Hepatocyte (in vitro differentiated cells): ENCODE measurements around the gene FILIP1L. TPM values are rescaled to one million over a fixed set of nuclear protein-coding genes. Genes with fewer than 3 reads are reported as not detected.

Experiments
- DNase-seq: peaks from one replicate; pipeline ENCODE4 v3.0.0-alpha.2; 2016; ENCODE audit warnings: low spot score
- H2AFZ ChIP-seq: fragments of 200-600 bp; sonication (generic); 2 replicates; pipeline ENCODE4 v1.6.0; 2016; ENCODE audit warnings: antibody characterized with exemption, mild to moderate bottlenecking
- H3K27ac ChIP-seq: fragments of 200-600 bp; sonication (generic); 2 replicates; pipeline ENCODE4 v1.5.1; 2016; ENCODE audit warnings: mild to moderate bottlenecking
- H3K27me3 ChIP-seq: fragments of 200-600 bp; sonication (generic); 2 replicates; pipeline ENCODE4 v1.6.1; 2016
- H3K36me3 ChIP-seq: fragments of 200-600 bp; sonication (generic); replicated peaks from 2 replicates; pipeline ENCODE4 v1.5.1; 2016; ENCODE audit warnings: low read depth; ENCODE audit not compliant: insufficient read depth
- H3K4me1 ChIP-seq: fragments of 200-600 bp; sonication (generic); 2 replicates; pipeline ENCODE4 v1.5.1; 2016; ENCODE audit warnings: mild to moderate bottlenecking, moderate library complexity; ENCODE audit not compliant: insufficient read depth
- H3K4me2 ChIP-seq: fragments of 200-600 bp; sonication (generic); 2 replicates; pipeline ENCODE4 v1.6.0; 2016
- H3K4me3 ChIP-seq: fragments of 200-600 bp; sonication (generic); 2 replicates; pipeline ENCODE4 v1.5.1; 2016; ENCODE audit warnings: mild to moderate bottlenecking
- H3K79me2 ChIP-seq: fragments of 200-600 bp; sonication (generic); 2 replicates; pipeline ENCODE4 v1.6.0; 2017; ENCODE audit warnings: mild to moderate bottlenecking
- H3K9me2 ChIP-seq: fragments of 200-600 bp; sonication (generic); replicated peaks from 2 replicates; pipeline ENCODE4 v1.6.0; 2017; ENCODE audit warnings: mild to moderate bottlenecking; ENCODE audit not compliant: insufficient read depth
- H3K9me3 ChIP-seq: fragments of 200-600 bp; sonication (generic); 2 replicates; pipeline ENCODE4 v1.5.1; 2016; ENCODE audit warnings: low read depth, mild to moderate bottlenecking
- H4K20me1 ChIP-seq: fragments of 200-600 bp; sonication (generic); 2 replicates; pipeline ENCODE4 v1.6.0; 2016; ENCODE audit warnings: mild to moderate bottlenecking; ENCODE audit not compliant: insufficient read depth, poor library complexity, severe bottlenecking
- EZH2 ChIP-seq: fragments of 200-600 bp; sonication (generic); IDR thresholded peaks from 2 replicates; pipeline ENCODE4 v1.6.1; 2016; ENCODE audit warnings: antibody characterized with exemption, mild to moderate bottlenecking, borderline replicate concordance
- EZH2phosphoT487 ChIP-seq: fragments of 200-600 bp; sonication (generic); IDR thresholded peaks from one replicate; pipeline ENCODE4 v1.6.1; 2018; ENCODE audit warnings: antibody characterized with exemption, mild to moderate bottlenecking, low read depth, moderate library complexity; ENCODE audit not compliant: unreplicated experiment, severe bottlenecking
- WGBS: methylation state at CpG from one replicate; pipeline ENCODE4 v1.1.6; 2016; ENCODE audit warnings: low lambda C conversion rate; ENCODE audit errors: missing lambda C conversion rate; 5-methylcytosine and 5-hydroxymethylcytosine counted together
- polyA plus RNA-seq: library from polyadenylated mRNA; unstranded; fragments of >200 nt; fragmentation: Nextera tagmentation; extraction: Ambion mirVana; gene quantifications from 2 replicates; pipeline ENCODE4 v1.2.1, GENCODE V29; 2016
- total RNA-seq: library from RNA; depleted of rRNA; stranded (reverse); fragments of >200 nt; gene quantifications from 2 replicates; pipeline ENCODE4 v1.2.3, GENCODE V29; 2014
- TF ChIP-seq, protein P1 (sequence below): fragments of 200-600 bp; sonication (generic); IDR thresholded peaks from 2 replicates; pipeline ENCODE4 v1.5.1; 2016; ENCODE audit warnings: antibody characterized with exemption, mild to moderate bottlenecking; ENCODE audit not compliant: poor library complexity

FILIP1L gene
- total and polyA plus RNA-seq, 2 experiments from 2014 or later = 48.2 to 49.4 TPM

DNA sequence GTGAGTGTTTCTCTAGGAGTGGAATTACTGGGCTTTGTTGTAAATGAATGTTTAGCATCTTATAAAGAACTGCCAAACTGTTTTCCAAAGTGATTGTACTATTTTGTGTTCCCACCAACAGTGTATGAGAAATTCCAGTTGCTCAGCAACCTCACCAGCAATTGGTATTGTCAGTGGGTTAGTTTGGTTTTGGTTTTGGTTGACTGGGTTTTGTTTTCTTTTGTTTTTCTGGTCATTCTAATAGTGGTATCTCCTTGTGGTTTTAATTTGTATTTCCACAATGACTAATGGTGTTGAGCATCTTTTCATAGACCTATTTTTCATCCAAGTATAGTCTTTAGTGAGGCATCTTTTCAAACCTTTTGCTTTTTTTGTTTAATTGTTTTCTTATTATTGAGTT lies 27.1 kb downstream of the FILIP1L start:
- Histone ChIP-seq H3K9me2 (no peaks in the 10 kb centered on the region), H3K4me3 (no peak overlapping the region), H3K9me3 (no peaks in the 10 kb centered on the region), H3K4me2 (no peak overlapping the region), H3K36me3 (no peaks in the 10 kb centered on the region), H4K20me1 (no peaks in the 10 kb centered on the region), H2AFZ (no peak overlapping the region), H3K27ac (no peak overlapping the region), H3K79me2 (no peaks in the 10 kb centered on the region), H3K27me3 (no peaks in the 10 kb centered on the region), H3K4me1 (peaks cover 34% of the 10 kb centered on the region)
- no peak for TF ChIP-seq EZH2phosphoT487
- TF ChIP-seq, protein P1, sequence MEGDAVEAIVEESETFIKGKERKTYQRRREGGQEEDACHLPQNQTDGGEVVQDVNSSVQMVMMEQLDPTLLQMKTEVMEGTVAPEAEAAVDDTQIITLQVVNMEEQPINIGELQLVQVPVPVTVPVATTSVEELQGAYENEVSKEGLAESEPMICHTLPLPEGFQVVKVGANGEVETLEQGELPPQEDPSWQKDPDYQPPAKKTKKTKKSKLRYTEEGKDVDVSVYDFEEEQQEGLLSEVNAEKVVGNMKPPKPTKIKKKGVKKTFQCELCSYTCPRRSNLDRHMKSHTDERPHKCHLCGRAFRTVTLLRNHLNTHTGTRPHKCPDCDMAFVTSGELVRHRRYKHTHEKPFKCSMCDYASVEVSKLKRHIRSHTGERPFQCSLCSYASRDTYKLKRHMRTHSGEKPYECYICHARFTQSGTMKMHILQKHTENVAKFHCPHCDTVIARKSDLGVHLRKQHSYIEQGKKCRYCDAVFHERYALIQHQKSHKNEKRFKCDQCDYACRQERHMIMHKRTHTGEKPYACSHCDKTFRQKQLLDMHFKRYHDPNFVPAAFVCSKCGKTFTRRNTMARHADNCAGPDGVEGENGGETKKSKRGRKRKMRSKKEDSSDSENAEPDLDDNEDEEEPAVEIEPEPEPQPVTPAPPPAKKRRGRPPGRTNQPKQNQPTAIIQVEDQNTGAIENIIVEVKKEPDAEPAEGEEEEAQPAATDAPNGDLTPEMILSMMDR = no peak
- no peak for TF ChIP-seq EZH2
- DNase-seq = no peak

DNA sequence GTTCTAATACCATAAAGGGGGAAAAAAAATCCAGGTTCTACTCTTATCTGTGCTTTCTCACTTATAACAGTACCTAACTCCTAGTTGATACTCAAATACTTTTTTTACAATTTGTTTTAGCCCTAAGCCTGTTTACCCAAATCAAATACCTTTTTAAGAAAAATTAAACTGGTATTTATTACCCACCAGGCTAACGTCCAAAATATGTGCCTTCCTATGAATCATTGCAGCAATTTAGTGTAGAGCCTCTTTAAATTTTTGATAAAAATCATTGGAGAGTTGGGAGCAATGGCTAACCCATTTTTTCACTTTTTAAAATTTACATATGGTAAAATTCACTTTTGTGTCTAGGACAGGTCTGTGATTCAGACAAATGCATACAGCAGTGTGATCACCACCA lies 27.9 kb downstream of the FILIP1L start:
- H3K36me3 ChIP-seq = no peaks in the 10 kb centered on the region
- no peak overlapping the region for H2AFZ ChIP-seq
- no peaks in the 10 kb centered on the region for H3K79me2 ChIP-seq
- peaks cover 42% of the 10 kb centered on the region for H3K4me1 ChIP-seq
- no peak overlapping the region for H3K27ac ChIP-seq
- TF ChIP-seq EZH2 (no peak), EZH2phosphoT487 (no peak)
- TF ChIP-seq, protein P1 = no peak
- H3K27me3 ChIP-seq = no peaks in the 10 kb centered on the region
- no peaks in the 10 kb centered on the region for H3K9me3 ChIP-seq
- no peaks in the 10 kb centered on the region for H3K9me2 ChIP-seq
- no peaks in the 10 kb centered on the region for H4K20me1 ChIP-seq
- no peak overlapping the region for H3K4me3 ChIP-seq
- no peak overlapping the region for H3K4me2 ChIP-seq
- DNase-seq = no peak
- 53% methylated on average over 1 of the region's 1 CpG for WGBS

DNA sequence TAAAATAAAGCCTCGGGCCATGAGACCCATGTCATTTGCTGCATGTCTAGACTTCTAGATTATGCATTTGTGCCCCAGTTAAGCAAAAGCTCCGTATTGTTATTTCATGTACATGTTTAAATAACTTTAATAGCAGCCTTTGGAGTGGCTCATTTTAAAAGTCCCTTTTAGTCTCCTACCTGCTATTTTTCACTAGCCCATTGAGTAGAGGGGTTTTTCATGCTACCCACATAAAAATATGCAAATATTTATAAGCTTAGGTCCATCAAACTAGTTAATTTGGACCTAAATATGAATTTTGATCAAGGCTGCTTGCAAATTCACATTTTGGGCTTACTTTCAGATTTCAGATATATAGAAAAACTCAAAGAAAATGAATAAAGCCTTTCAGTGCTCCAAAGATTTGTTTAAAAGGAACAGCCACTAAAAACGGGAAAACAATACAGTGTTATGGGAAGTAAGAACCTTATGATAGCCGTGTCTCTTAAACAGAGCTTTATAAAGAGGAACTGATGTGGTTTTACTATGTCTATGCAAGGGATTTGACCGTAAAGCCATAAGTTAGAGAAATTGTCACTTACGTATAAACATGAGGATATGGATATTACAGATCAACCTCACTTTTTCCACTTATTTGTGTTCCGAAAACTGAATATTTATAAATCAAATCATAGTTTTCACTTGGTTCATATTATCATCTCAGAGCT lies 30.0 kb downstream of the FILIP1L start:
- H3K9me3 ChIP-seq = no peaks in the 10 kb centered on the region
- no peaks in the 10 kb centered on the region for H3K36me3 ChIP-seq
- H3K4me1 ChIP-seq = peaks cover 39% of the 10 kb centered on the region
- H3K79me2 ChIP-seq = no peaks in the 10 kb centered on the region
- DNase-seq = no peak
- 83% methylated on average over 7 of the region's 7 CpGs for WGBS
- no peak overlapping the region for H2AFZ ChIP-seq
- H3K4me2 ChIP-seq = no peak overlapping the region
- TF ChIP-seq, protein P1 = no peak
- TF ChIP-seq EZH2phosphoT487 (no peak), EZH2 (no peak)
- no peaks in the 10 kb centered on the region for H4K20me1 ChIP-seq
- no peaks in the 10 kb centered on the region for H3K9me2 ChIP-seq
- no peaks in the 10 kb centered on the region for H3K27me3 ChIP-seq
- no peak overlapping the region for H3K27ac ChIP-seq
- no peak overlapping the region for H3K4me3 ChIP-seq

DNA sequence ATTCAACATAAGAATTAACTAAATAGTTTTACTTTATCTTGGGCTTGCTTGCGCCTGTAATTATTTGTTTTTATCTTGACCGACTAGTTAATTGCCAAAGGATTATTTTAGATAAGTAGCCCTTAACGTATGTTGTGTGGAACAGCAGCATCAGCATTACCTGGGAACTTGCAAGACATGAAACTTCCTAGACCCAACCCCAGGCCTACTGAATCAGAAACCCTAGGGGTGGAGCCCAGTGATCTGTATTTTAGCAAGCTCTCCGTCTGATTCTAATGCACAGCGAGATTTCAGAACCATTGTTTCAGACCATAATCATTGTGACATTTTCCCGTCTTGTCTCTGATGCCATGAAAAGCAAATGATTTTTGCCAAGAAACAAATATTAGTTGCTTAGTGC lies 31.1 kb downstream of the FILIP1L start:
- no peak overlapping the region for H3K4me2 ChIP-seq
- 67% methylated on average over 6 of the region's 6 CpGs for WGBS
- H4K20me1 ChIP-seq = no peaks in the 10 kb centered on the region

More for the DNA sequence above, 31.1 kb downstream of the FILIP1L start:
- no peaks in the 10 kb centered on the region for H3K27me3 ChIP-seq
- H3K79me2 ChIP-seq = no peaks in the 10 kb centered on the region
- H3K27ac ChIP-seq = peak overlapping the region; percentile 72
- TF ChIP-seq EZH2phosphoT487 = no peak
- TF ChIP-seq, protein P1 = no peak
- no peak for TF ChIP-seq EZH2
- no peak overlapping the region for H2AFZ ChIP-seq
- no peaks in the 10 kb centered on the region for H3K36me3 ChIP-seq
- H3K4me1 ChIP-seq = peaks cover 34% of the 10 kb centered on the region
- DNase-seq = no peak
- H3K4me3 ChIP-seq = no peak overlapping the region
- no peaks in the 10 kb centered on the region for H3K9me3 ChIP-seq
- no peaks in the 10 kb centered on the region for H3K9me2 ChIP-seq
